GM12801 (cell line): ENCODE data around the gene PCDHA1.

Experiments
- TF ChIP-seq, protein P1 (sequence below): IDR thresholded peaks from one replicate; pipeline ENCODE4 v1.5.1; 2011; ENCODE audit warnings: control low read depth; ENCODE audit not compliant: insufficient read length; ENCODE audit errors: extremely low read depth

Gene PCDHA1

GRCh38 chr5:140855772-140856674 is 70.1 kb downstream of the PCDHA1 start, which contains the start of gene PCDHA10:
TSS of gene PCDHA10 (plus strand) at chr5:140855897. CDS start at chr5:140856049, 152 bp downstream.
- TF ChIP-seq, protein P1, sequence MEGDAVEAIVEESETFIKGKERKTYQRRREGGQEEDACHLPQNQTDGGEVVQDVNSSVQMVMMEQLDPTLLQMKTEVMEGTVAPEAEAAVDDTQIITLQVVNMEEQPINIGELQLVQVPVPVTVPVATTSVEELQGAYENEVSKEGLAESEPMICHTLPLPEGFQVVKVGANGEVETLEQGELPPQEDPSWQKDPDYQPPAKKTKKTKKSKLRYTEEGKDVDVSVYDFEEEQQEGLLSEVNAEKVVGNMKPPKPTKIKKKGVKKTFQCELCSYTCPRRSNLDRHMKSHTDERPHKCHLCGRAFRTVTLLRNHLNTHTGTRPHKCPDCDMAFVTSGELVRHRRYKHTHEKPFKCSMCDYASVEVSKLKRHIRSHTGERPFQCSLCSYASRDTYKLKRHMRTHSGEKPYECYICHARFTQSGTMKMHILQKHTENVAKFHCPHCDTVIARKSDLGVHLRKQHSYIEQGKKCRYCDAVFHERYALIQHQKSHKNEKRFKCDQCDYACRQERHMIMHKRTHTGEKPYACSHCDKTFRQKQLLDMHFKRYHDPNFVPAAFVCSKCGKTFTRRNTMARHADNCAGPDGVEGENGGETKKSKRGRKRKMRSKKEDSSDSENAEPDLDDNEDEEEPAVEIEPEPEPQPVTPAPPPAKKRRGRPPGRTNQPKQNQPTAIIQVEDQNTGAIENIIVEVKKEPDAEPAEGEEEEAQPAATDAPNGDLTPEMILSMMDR, result no peak

GRCh38 chr5:140857177-140857986 is 71.4 kb downstream of the PCDHA1 start:
- TF ChIP-seq, protein P1, result no peak

- TF ChIP-seq, protein P1, result no peak
Observed at GRCh38 chr5:140857987-140858240, 72.0 kb downstream of the PCDHA1 start.

DNA sequence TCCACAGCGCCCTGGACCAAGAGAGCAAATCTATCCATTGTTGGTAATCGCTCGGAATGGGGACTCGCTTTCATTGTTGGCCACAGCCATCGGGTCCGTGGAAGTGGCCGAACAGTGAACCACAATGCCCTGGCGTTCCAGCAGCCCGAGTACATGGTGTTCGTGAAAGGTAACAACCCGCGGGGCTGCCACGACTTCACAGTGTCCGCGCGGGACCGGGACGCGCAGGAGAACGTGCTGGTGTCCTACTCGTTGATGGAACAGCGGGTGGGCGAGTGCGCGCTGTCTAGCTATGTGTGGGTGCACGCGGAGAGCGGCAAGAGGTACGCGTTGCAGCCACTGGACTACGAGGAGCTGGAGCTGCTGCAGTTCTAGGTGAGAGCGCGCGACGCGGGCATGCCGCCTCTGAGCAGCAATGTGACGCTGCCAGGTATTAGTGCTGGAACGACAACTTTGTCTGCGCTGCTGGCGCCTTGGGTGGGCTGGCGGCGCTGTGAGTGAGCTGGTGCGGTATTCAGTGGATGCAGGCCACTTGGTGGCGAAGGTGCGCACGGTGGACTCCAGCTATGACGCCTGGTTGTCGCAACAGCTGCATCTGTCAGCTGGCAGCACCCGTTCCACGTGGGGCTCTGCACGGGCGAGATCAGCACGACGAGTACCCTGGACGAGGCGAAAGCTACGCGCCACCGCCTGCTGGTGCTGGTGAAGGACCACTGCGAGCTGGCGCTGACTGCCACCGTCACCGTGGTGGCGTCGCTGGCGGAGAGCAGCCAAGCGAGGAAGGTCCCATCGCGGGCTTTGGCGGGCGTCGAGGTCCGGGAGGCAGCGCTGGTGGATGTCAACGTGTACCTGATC is 76.7 kb downstream of the PCDHA1 start:
- TF ChIP-seq, protein P1, result no peak

DNA sequence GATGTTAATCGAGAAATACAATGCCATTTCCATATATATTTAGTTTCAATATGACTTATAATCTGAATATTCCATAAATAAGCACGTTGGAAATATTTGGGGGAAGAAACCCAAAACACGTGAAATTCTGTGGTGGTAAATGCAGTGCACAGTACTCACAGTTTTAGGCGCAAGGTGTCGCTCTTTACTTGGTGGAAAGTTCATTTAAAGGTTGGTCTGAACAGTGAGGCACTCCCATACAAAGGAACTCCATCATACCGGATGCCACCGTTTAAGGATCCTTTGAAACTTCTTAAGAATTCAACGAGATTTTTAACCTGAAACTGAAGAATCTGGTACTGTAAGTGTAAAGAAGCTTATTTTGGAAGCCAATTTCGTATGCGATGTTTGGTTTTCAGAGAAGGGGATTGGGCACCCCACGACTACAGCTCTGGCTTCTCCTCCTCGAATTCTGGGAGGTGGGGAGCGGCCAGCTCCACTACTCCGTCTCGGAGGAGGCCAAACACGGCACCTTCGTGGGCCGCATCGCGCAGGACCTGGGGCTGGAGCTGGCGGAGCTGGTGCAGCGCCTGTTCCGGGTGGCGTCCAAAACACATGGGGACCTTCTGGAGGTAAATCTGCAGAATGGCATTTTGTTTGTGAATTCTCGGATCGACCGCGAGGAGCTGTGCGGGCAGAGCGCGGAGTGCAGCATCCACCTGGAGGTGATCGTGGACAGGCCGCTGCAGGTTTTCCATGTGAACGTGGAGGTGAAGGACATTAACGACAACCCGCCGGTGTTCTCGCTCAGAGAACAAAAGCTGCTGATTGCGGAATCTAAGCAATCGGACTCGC is 83.0 kb downstream of the PCDHA1 start, which contains the start of gene PCDHA11:
Gene PCDHA11 (plus strand): TSS at position 237 of the 834 bp plus-strand sequence. CDS start 147 bp downstream, at position 384.
- TF ChIP-seq, protein P1, result no peak

- TF ChIP-seq, protein P1, result no peak
Observed at GRCh38 chr5:140869555-140869886, 83.6 kb downstream of the PCDHA1 start.
